ENCODE data around the gene DOCK7.

- TF ChIP-seq EZH2 (IDR thresholded peaks at IDR 0.05; ENCODE audit: borderline replicate concordance, low read depth, low read length, poor library complexity, severe bottlenecking) (no peak), CTCF (conservative IDR thresholded peaks at IDR 0.05; ENCODE audit: low read depth, low read length) (no peak)
Observed at GRCh38 chr1:62573675-62574074, 114.5 kb downstream of the DOCK7 start.
